Measurements from ENCODE around the gene HAND2. TPM values are rescaled to one million over a fixed set of nuclear protein-coding genes. Genes with fewer than 3 reads are reported as not detected.
A peak's percentile ranks its signal among the peaks of the same experiment; 100 is the strongest.

Gene HAND2
- total RNA-seq, 1 donor from 2014 or later: not detected

DNA sequence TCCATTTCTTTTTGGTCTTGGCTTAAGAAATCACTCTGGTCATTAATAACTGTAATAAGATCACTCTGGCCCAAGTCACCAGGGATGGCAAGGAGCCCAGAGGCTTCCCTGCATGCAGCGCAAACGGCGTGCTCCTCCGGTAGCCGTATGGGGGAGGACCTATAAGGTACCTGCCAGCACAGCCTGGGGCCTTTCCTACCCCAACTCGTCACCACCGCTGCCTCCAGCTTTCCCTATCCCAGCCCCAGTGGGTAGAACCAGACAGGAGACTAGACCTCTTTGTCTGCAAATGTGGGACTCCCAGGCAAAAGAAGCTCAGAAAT is 25.9 kb downstream of the HAND2 start:
- H3K36me3 Mint-ChIP-seq (ENCODE audit: unreplicated experiment): no peaks in the 10 kb centered on the region
- TF ChIP-seq, protein P1, sequence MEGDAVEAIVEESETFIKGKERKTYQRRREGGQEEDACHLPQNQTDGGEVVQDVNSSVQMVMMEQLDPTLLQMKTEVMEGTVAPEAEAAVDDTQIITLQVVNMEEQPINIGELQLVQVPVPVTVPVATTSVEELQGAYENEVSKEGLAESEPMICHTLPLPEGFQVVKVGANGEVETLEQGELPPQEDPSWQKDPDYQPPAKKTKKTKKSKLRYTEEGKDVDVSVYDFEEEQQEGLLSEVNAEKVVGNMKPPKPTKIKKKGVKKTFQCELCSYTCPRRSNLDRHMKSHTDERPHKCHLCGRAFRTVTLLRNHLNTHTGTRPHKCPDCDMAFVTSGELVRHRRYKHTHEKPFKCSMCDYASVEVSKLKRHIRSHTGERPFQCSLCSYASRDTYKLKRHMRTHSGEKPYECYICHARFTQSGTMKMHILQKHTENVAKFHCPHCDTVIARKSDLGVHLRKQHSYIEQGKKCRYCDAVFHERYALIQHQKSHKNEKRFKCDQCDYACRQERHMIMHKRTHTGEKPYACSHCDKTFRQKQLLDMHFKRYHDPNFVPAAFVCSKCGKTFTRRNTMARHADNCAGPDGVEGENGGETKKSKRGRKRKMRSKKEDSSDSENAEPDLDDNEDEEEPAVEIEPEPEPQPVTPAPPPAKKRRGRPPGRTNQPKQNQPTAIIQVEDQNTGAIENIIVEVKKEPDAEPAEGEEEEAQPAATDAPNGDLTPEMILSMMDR (IDR thresholded peaks at IDR 0.05): no peak
- H3K4me1 Mint-ChIP-seq (ENCODE audit: unreplicated experiment): peaks cover 8% of the 10 kb centered on the region
- no peak overlapping the region for H3K27ac Mint-ChIP-seq (ENCODE audit: unreplicated experiment)
- no peaks in the 10 kb centered on the region for H3K9me3 Mint-ChIP-seq (ENCODE audit: unreplicated experiment)
- no peak overlapping the region for H3K4me3 Mint-ChIP-seq (ENCODE audit: unreplicated experiment)
- H3K27me3 Mint-ChIP-seq (ENCODE audit: unreplicated experiment): peaks cover 70% of the 10 kb centered on the region
- DNase-seq (ENCODE audit: extremely low spot score, unreplicated experiment): no peak

DNA sequence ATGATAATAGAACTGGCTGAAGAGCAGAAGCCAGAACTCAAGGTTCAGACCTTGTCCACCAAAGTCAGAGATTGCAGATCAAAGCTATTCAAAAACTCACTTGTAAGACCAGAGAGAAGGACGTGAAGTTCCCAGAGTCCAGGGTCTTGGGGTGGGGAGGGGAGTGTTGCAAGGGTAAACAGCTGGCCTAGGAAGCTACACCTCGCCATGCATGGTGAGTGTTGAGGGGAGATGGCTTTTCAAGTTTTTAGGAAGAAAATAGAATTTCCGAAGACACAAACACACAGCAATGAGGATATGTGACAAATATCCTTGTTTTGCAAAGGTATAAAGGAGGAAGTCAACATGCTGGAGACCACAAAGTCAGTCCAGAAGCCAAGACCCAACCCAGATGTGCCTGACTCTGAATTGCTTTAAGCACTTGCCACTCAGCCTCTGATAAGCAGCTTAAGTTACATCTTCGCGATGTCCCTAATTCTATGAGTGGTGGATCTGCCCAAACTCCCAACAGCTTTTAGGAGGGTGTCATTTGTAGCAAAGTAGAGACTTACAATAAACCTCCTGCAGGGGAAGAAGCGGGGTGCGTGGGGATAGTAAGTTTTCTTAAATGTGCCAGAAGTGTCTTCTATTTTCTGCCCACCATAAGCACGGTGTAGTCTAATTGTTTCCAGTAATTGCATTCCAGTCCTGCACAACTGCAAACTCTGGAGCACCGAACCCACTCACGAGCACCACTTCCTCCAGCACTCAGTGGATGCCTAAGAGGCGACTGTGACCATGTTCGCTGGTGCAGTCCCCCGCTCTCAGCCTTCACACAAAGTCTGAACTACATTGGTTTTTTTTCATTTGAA is 26.5 kb downstream of the HAND2 start:
- Mint-ChIP-seq H3K36me3 (ENCODE audit: unreplicated experiment) (no peaks in the 10 kb centered on the region), H3K9me3 (ENCODE audit: unreplicated experiment) (no peaks in the 10 kb centered on the region), H3K4me1 (ENCODE audit: unreplicated experiment) (peaks cover 4% of the 10 kb centered on the region), H3K27me3 (ENCODE audit: unreplicated experiment) (peaks cover 68% of the 10 kb centered on the region), H3K27ac (ENCODE audit: unreplicated experiment) (no peak overlapping the region), H3K4me3 (ENCODE audit: unreplicated experiment) (no peak overlapping the region)
- TF ChIP-seq, protein P1 (IDR thresholded peaks at IDR 0.05): no peak
- no peak for DNase-seq (ENCODE audit: extremely low spot score, unreplicated experiment)

DNA sequence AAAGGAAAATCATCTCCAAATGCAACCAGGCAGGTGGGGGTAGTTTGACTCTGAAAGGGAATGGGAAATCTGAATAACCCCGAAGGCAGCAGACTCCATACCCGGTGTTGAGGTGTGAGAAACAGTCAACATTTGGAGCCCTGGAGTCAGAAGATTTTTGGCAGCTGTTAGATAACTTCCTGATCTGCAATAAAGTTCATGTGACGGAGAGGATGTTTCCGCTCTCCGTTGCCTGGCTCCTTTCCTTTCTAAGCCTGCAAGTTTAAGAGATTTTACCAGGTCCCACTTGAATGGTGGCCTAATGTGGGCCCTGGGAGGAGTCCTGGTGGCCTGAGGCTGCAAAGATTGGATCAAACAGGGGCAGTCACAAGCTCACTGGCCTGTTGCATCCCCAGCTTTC is 27.7 kb downstream of the HAND2 start:
- H3K36me3 Mint-ChIP-seq (ENCODE audit: unreplicated experiment): no peaks in the 10 kb centered on the region
- DNase-seq (ENCODE audit: extremely low spot score, unreplicated experiment): no peak
- no peak overlapping the region for H3K4me3 Mint-ChIP-seq (ENCODE audit: unreplicated experiment)
- no peaks in the 10 kb centered on the region for H3K9me3 Mint-ChIP-seq (ENCODE audit: unreplicated experiment)
- peaks cover 4% of the 10 kb centered on the region for H3K4me1 Mint-ChIP-seq (ENCODE audit: unreplicated experiment)
- H3K27ac Mint-ChIP-seq (ENCODE audit: unreplicated experiment): no peak overlapping the region
- TF ChIP-seq, protein P1 (IDR thresholded peaks at IDR 0.05): no peak
- peaks cover 64% of the 10 kb centered on the region for H3K27me3 Mint-ChIP-seq (ENCODE audit: unreplicated experiment)

DNA sequence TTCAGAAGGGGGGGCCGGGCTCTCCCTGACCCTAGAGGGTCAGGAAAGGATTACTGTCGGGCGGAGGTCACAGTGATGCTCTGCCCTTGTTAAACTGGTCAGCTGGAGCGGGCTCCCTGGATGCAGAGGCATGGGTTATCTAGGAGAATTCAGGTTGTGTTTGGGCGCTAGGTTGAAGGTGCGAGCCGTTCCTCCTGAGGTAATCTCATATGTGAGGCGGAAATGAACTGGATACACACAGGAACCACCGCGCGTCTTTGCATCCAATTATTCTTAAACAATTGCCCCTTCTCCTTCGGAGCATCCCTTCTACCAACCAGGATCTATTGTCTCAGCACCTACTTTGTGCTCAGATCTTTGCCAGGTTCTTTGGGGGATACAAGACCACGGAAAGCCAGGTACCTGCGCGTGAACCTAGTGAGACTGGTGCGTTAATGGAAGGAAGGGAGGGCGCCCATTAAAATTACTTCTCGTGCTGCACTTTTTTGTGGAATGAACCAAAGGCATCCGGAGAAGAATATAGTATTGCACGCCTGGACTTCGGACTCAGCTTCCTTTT is 28.4 kb downstream of the HAND2 start:
- Mint-ChIP-seq H3K27me3 (ENCODE audit: unreplicated experiment) (peaks cover 61% of the 10 kb centered on the region), H3K9me3 (ENCODE audit: unreplicated experiment) (no peaks in the 10 kb centered on the region), H3K4me3 (ENCODE audit: unreplicated experiment) (no peak overlapping the region), H3K27ac (ENCODE audit: unreplicated experiment) (no peak overlapping the region), H3K36me3 (ENCODE audit: unreplicated experiment) (no peaks in the 10 kb centered on the region), H3K4me1 (ENCODE audit: unreplicated experiment) (peaks cover under 1% of the 10 kb centered on the region)
- DNase-seq (ENCODE audit: extremely low spot score, unreplicated experiment): no peak
- TF ChIP-seq, protein P1 (IDR thresholded peaks at IDR 0.05): no peak

DNA sequence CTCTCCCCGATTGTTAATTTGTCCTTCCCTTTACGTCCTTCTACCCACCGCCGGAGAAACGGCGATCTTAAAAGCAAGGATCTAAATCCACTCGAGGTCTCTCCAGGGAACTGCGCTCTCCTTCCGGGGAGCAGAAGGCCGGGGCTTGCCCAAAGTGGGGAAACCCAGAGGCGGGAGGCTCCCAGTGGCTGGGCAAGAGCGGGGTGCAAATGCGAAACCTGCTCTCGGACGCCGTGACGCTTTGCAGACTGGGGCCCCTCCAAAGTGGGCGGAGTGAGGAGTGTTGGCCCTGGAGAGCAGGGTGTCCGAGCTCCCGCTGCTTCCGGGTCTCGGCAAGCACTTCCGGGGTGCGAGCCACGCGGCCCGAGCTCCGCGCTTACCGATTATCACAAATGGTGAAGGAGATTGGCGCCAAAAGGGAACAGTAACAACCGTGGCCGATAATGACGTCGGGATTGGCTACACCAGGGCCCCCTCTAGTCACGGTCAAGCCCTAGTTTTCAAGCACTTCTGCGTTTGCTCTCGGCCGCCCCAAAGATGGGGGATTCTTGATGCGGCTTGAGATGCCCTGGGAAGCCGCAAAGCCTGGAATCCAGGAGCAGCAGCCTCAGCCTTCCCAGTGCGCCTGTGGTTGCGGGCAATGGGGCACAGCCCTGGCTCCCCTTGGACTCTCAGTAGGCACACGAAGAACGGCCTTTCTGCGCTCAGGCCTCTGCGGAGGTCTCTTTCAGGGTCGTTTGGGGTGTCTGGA is 29.0 kb downstream of the HAND2 start:
- Mint-ChIP-seq H3K27me3 (ENCODE audit: unreplicated experiment) (peaks cover 61% of the 10 kb centered on the region), H3K4me3 (ENCODE audit: unreplicated experiment) (no peak overlapping the region), H3K36me3 (ENCODE audit: unreplicated experiment) (no peaks in the 10 kb centered on the region), H3K4me1 (ENCODE audit: unreplicated experiment) (no peaks in the 10 kb centered on the region), H3K27ac (ENCODE audit: unreplicated experiment) (no peak overlapping the region), H3K9me3 (ENCODE audit: unreplicated experiment) (no peaks in the 10 kb centered on the region)
- TF ChIP-seq, protein P1 (IDR thresholded peaks at IDR 0.05): no peak
- DNase-seq (ENCODE audit: extremely low spot score, unreplicated experiment): peak; percentile 83
